ENCODE results near the gene UBAC2. TPM values are rescaled to one million over a fixed set of nuclear protein-coding genes. Genes with fewer than 3 reads are reported as not detected.

UBAC2 gene
- total and polyA plus RNA-seq, 4 donors, result 32.9 to 42.3 (median 35.3) TPM

- H3K9ac ChIP-seq (ENCODE audit: low read depth in 1 of 2, low read length in 2 of 2), result no peak overlapping the region
- no peak overlapping the region for H3K27ac ChIP-seq (ENCODE audit: low read depth in 1 of 2, low read length in 2 of 2)
- TF ChIP-seq MAX (IDR thresholded peaks at IDR 0.05) (no peak), CTCF (IDR thresholded peaks at IDR 0.05; ENCODE audit: low read depth, low read length, missing input control) (no peak), NR2F2 (IDR thresholded peaks at IDR 0.05) (no peak), FOXA2 (IDR thresholded peaks at IDR 0.05) (no peak), HNF4A (conservative IDR thresholded peaks at IDR 0.05) (no peak), JUND (IDR thresholded peaks at IDR 0.05) (no peak), RAD21 (IDR thresholded peaks at IDR 0.05) (no peak), EGR1 (IDR thresholded peaks at IDR 0.05; ENCODE audit: low read depth in 2 of 2) (no peak), YY1 (IDR thresholded peaks at IDR 0.05) (no peak), SP1 (IDR thresholded peaks at IDR 0.05) (no peak), TAF1 (conservative IDR thresholded peaks at IDR 0.05) (no peak), HNF4G (IDR thresholded peaks at IDR 0.05) (no peak), FOXA1 (IDR thresholded peaks at IDR 0.05) (no peak), ATF3 (IDR thresholded peaks at IDR 0.05) (no peak), RXRA (IDR thresholded peaks at IDR 0.05) (no peak), REST (IDR thresholded peaks at IDR 0.05) (no peak), ZBTB33 (IDR thresholded peaks at IDR 0.05) (no peak), GABPA (IDR thresholded peaks at IDR 0.05 in 1 of 2, conservative IDR thresholded peaks at IDR 0.05 in 1 of 2) (no peak)
- no peaks in the 10 kb centered on the region for H3K9me3 ChIP-seq (ENCODE audit: control insufficient read depth in 4 of 4, low read length in 3 of 4)
- no peaks in the 10 kb centered on the region for H3K27me3 ChIP-seq (ENCODE audit: control insufficient read depth in 4 of 4, insufficient read depth in 4 of 4, low read length in 3 of 4)
- H3K36me3 ChIP-seq (ENCODE audit: control insufficient read depth in 4 of 4, insufficient read depth in 3 of 4, low read depth in 1 of 4, low read length in 3 of 4), result peaks cover 0 to 34% (median 15%) of the 10 kb centered on the region in 4 donors
- DNase-seq (ENCODE audit: low spot score), result no peak
- no peak overlapping the region for H3K4me3 ChIP-seq (ENCODE audit: low read depth in 1 of 3, low read length in 3 of 3)
- 92% methylated on average over 8 of the region's 8 CpGs for WGBS
- H3K4me1 ChIP-seq (ENCODE audit: control insufficient read depth in 4 of 4, insufficient read depth in 4 of 4, low read length in 3 of 4), result peaks cover 0 to 12% (median 3%) of the 10 kb centered on the region in 4 donors
Measured at GRCh38 chr13:99353836-99354235, 153.2 kb downstream of the UBAC2 start.
